NCI-H345 treated with DMSO at 0.1 percent for 48 hours (cell line): Measurements from ENCODE around the gene SLC35A2.
"Not testable (repeated sequence)": the region's sequence is repeated elsewhere in the genome, so short reads cannot be mapped to it uniquely, and the experiment has no call there.

Source experiments
- DNase-seq: peaks from one replicate; lab custom pipeline; 2025; ENCODE audit not compliant: unreplicated experiment; lab: John Stamatoyannopoulos, UW

SLC35A2 gene

GRCh38 chrX:48854121-48854804, 57.2 kb downstream of the SLC35A2 start:
- not testable (repeated sequence) for DNase-seq

DNA sequence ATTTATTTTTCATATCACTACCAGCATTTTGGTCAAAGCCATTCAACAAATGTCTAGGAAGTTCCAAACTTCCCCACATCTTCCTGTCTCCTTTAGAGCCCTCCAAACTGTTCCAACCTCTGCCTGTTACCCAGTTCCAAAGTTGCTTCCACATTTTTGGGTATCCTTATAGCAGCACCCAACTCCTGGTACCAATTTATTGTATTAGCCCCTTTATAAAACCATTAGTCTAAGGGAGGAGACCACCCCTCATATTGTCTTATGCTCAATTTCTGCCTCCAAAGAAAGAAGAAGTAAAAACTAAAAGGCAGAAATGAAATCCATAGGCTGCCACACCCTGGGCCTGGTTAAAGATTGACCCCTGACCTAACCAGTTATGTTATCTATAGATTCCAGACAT, 58.0 kb downstream of the SLC35A2 start:
- DNase-seq, result not testable (repeated sequence)
